Panc1 (cell line): ENCODE data around the gene P2RX2. TPM values are rescaled to one million over a fixed set of nuclear protein-coding genes. Genes with fewer than 3 reads are reported as not detected.

Experiments used
- ATAC-seq: fragments of 200-7000 bp; cut with Tn5 transposase; 2 replicates; pipeline ENCODE4 v1.9.1; 2020; ENCODE audit warnings: mild to moderate bottlenecking, moderate library complexity
- BruUV-seq: library from RNA; stranded (reverse); fragments of 400-500 nt; replicated peaks from 2 replicates; lab custom pipeline; 2021; lab: Mats Ljungman, UMichigan
- CTCF ChIA-PET: fragments of 300-600 bp; sonication (Branson Sonifier 250); formaldehyde crosslinking; loops from one replicate; lab custom pipeline; 2022; ENCODE audit warnings: antibody characterized with exemption; lab: Charles Lee
- POLR2A ChIA-PET: fragments of 300-600 bp; sonication (Branson Sonifier 250); formaldehyde crosslinking; loops from one replicate; lab custom pipeline; 2022; ENCODE audit warnings: antibody characterized with exemption; lab: Charles Lee
- DNase-seq: peaks from one replicate; pipeline ENCODE4 v3.0.0-alpha.2; 2010; ENCODE audit warnings: low read depth, low spot score
- H3K27ac ChIP-seq: 2 replicates; pipeline ENCODE4 v1.5.1; 2011; ENCODE audit warnings: mild to moderate bottlenecking, low read length, inconsistent platforms
- H3K27me3 ChIP-seq: fragments of 200-500 bp; sonication (Bioruptor generic); 2 replicates; pipeline ENCODE4 v1.6.0; 2014; ENCODE audit warnings: low read length, inconsistent platforms; ENCODE audit not compliant: control insufficient read depth, insufficient read depth
- H3K36me3 ChIP-seq: fragments of 200-500 bp; sonication (Bioruptor generic); 2 replicates; pipeline ENCODE4 v1.5.1; 2014; ENCODE audit warnings: inconsistent platforms, mild to moderate bottlenecking, low read length, moderate library complexity; ENCODE audit not compliant: control insufficient read depth, insufficient read depth
- H3K4me1 ChIP-seq: 2 replicates; pipeline ENCODE4 v1.5.1; 2011; ENCODE audit warnings: inconsistent platforms, mild to moderate bottlenecking, low read length, moderate library complexity; ENCODE audit not compliant: control insufficient read depth, insufficient read depth
- H3K4me3 ChIP-seq, 2 experiments: 2 replicates each; pipeline ENCODE4 v1.5.1; 2011 to 2012; ENCODE audit warnings: low read depth in 2 of 2, low read length in 2 of 2, mild to moderate bottlenecking in 2 of 2, inconsistent platforms in 1 of 2, moderate library complexity in 1 of 2
- H3K9me3 ChIP-seq: fragments of 200-500 bp; sonication (Bioruptor generic); 2 replicates; pipeline ENCODE4 v1.5.1; 2014; ENCODE audit warnings: low read depth, mild to moderate bottlenecking, inconsistent platforms, low read length, moderate library complexity; ENCODE audit not compliant: control insufficient read depth, insufficient read depth
- CTCF ChIP-seq: fragments of 450-650 bp; IDR thresholded peaks from 2 replicates; pipeline ENCODE4 v1.5.1; 2017; ENCODE audit warnings: mild to moderate bottlenecking
- POLR2AphosphoS5 ChIP-seq: IDR thresholded peaks from 2 replicates; pipeline ENCODE4 v1.6.1; 2012; ENCODE audit warnings: mild to moderate bottlenecking, low read depth, low read length, moderate library complexity
- SIN3A ChIP-seq: IDR thresholded peaks from 2 replicates; pipeline ENCODE4 v1.6.1; 2012; ENCODE audit warnings: low read depth, mild to moderate bottlenecking, low read length, moderate library complexity, borderline replicate concordance; ENCODE audit not compliant: insufficient read depth
- TCF7L2 ChIP-seq: IDR thresholded peaks from 2 replicates; pipeline ENCODE4 v1.6.1; 2011; ENCODE audit warnings: mild to moderate bottlenecking, low read depth, low read length, inconsistent platforms
- in situ Hi-C: cut with HindIII; loops from 2 replicates; pipeline ENCODE4 v1.10.0; 2016; ENCODE audit warnings: low sequenced_read_pairs, low pct_unique_long_range_greater_than_20kb
- intact Hi-C: fragments of 100-400 bp; cut with micrococcal nuclease; formaldehyde crosslinking; loops from one replicate; pipeline ENCODE4 v1.10.0; 2022; ENCODE audit not compliant: unreplicated experiment
- total RNA-seq: library from RNA; stranded (reverse); gene quantifications from one replicate; pipeline ENCODE4 v1.2.1, GENCODE V29; 2021; ENCODE audit not compliant: unreplicated experiment
- TF ChIP-seq, protein P1 (sequence below), 2 experiments: IDR thresholded peaks; 2 replicates each; pipeline ENCODE4 v1.6.1; 2011 to 2012; ENCODE audit warnings: low read depth in 2 of 2, control low read depth in 1 of 2, low read length in 1 of 2, mild to moderate bottlenecking in 1 of 2, moderate library complexity in 1 of 2; ENCODE audit not compliant: insufficient read depth in 1 of 2

P2RX2 gene
- total RNA-seq, 1 experiment from 2014 or later = 1.2 TPM

- Histone ChIP-seq H3K4me3 (no peak overlapping the region), H3K27ac (no peak overlapping the region), H3K27me3 (no peaks in the 10 kb centered on the region), H3K9me3 (no peaks in the 10 kb centered on the region), H3K4me1 (peaks cover 29% of the 10 kb centered on the region), H3K36me3 (no peaks in the 10 kb centered on the region)
- ChIA-PET CTCF (no interaction called here), POLR2A (no interaction called here)
- ATAC-seq (no peak), DNase-seq (no peak)
- TF ChIP-seq, protein P1, sequence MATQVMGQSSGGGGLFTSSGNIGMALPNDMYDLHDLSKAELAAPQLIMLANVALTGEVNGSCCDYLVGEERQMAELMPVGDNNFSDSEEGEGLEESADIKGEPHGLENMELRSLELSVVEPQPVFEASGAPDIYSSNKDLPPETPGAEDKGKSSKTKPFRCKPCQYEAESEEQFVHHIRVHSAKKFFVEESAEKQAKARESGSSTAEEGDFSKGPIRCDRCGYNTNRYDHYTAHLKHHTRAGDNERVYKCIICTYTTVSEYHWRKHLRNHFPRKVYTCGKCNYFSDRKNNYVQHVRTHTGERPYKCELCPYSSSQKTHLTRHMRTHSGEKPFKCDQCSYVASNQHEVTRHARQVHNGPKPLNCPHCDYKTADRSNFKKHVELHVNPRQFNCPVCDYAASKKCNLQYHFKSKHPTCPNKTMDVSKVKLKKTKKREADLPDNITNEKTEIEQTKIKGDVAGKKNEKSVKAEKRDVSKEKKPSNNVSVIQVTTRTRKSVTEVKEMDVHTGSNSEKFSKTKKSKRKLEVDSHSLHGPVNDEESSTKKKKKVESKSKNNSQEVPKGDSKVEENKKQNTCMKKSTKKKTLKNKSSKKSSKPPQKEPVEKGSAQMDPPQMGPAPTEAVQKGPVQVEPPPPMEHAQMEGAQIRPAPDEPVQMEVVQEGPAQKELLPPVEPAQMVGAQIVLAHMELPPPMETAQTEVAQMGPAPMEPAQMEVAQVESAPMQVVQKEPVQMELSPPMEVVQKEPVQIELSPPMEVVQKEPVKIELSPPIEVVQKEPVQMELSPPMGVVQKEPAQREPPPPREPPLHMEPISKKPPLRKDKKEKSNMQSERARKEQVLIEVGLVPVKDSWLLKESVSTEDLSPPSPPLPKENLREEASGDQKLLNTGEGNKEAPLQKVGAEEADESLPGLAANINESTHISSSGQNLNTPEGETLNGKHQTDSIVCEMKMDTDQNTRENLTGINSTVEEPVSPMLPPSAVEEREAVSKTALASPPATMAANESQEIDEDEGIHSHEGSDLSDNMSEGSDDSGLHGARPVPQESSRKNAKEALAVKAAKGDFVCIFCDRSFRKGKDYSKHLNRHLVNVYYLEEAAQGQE (IDR thresholded peaks at IDR 0.05; ENCODE audit: insufficient read depth in 1 of 2, low read depth in 2 of 2, low read length in 1 of 2) = no peak
- TF ChIP-seq POLR2AphosphoS5 (no peak), TCF7L2 (no peak)
- intact Hi-C loops (no loop called here), in situ Hi-C loops (no loop called here)
- BruUV-seq = no TSS peak
Measured at GRCh38 chr12:132605892-132606291, 12.7 kb upstream of the P2RX2 start.

- H3K4me3 ChIP-seq = no peak overlapping the region
- DNase-seq (no peak), ATAC-seq (no peak)
- CTCF ChIA-PET = no interaction called here
- H3K36me3 ChIP-seq = no peaks in the 10 kb centered on the region
- no peak for TF ChIP-seq POLR2AphosphoS5
- TF ChIP-seq CTCF = no peak
- TF ChIP-seq, protein P1 (IDR thresholded peaks at IDR 0.05; ENCODE audit: insufficient read depth in 1 of 2, low read depth in 2 of 2, low read length in 1 of 2) = no peak
- no peak for TF ChIP-seq TCF7L2
- TF ChIP-seq SIN3A = no peak
- POLR2A ChIA-PET = no interaction called here
- intact Hi-C loops = no loop called here
- no peaks in the 10 kb centered on the region for H3K27me3 ChIP-seq
- no TSS peak for BruUV-seq
- no peak overlapping the region for H3K27ac ChIP-seq
- in situ Hi-C loops = no loop called here
- no peaks in the 10 kb centered on the region for H3K9me3 ChIP-seq
- H3K4me1 ChIP-seq = peaks cover 29% of the 10 kb centered on the region
Measured at GRCh38 chr12:132606466-132606865, 12.1 kb upstream of the P2RX2 start.
